Measurements from ENCODE around the gene KIFC1.
"Not testable (repeated sequence)": the region's sequence is repeated elsewhere in the genome, so short reads cannot be mapped to it uniquely, and the experiment has no call there.

The KIFC1 gene

GRCh38 chr6:33391278-33391921 is at the start of gene KIFC1:
TSS of gene KIFC1 (plus strand) at chr6:33391823. CDS start at chr6:33391986, 163 bp downstream.
- Histone ChIP-seq H3K9me2 (replicated peaks; ENCODE audit: insufficient read depth, low read length) (no peaks in the 10 kb centered on the region), H3K27ac (ENCODE audit: low read length) (peak within 1 kb of the TSS; percentile 76), H3K36me3 (replicated peaks; ENCODE audit: insufficient read depth, low read length) (peaks cover 3% of the 10 kb centered on the region; the same call in 1 of the 2 replicates), H3K79me2 (ENCODE audit: low read length) (peaks cover 47% of the 10 kb centered on the region), H3K9me3 (replicated peaks; ENCODE audit: insufficient read depth, low read length) (no peaks in the 10 kb centered on the region), H3K4me1 (ENCODE audit: low read length) (peaks cover 21% of the 10 kb centered on the region), H3K27me3 (replicated peaks; ENCODE audit: insufficient read depth, low read length) (no peaks in the 10 kb centered on the region), H3K4me3 (ENCODE audit: low read length) (peak within 1 kb of the TSS; percentile 85), H3K4me2 (ENCODE audit: low read depth, low read length) (peak within 1 kb of the TSS; percentile 84), H3K9ac (ENCODE audit: low read length) (peak within 1 kb of the TSS; percentile 85), H3F3A (ENCODE audit: insufficient read depth, low read length) (peaks cover 19% of the 10 kb centered on the region), H2AFZ (ENCODE audit: low read length) (peak within 1 kb of the TSS; percentile 57), H4K20me1 (ENCODE audit: insufficient read depth, low read length) (no peaks in the 10 kb centered on the region)
- peak; percentile 99 for DNase-seq
- TF ChIP-seq EZH2phosphoT487 (IDR thresholded peaks at IDR 0.05; ENCODE audit: low read length) (no peak), EZH2 (optimal IDR thresholded peaks at IDR 0.05; ENCODE audit: low read depth, low read length) (no peak), CTCF (IDR thresholded peaks at IDR 0.05; ENCODE audit: low read length) (peak; percentile 94)

GRCh38 chr6:33343606-33343952 is 48.0 kb upstream of the KIFC1 start:
- not testable (repeated sequence) for DNase-seq; H4K20me1 ChIP-seq (ENCODE audit: insufficient read depth, low read length); H3K9me3 ChIP-seq (replicated peaks; ENCODE audit: insufficient read depth, low read length); H3K9me2 ChIP-seq (replicated peaks; ENCODE audit: insufficient read depth, low read length); H3K36me3 ChIP-seq (replicated peaks; ENCODE audit: insufficient read depth, low read length); H3K4me3 ChIP-seq (ENCODE audit: low read length); H3K79me2 ChIP-seq (ENCODE audit: low read length); H3K27me3 ChIP-seq (replicated peaks; ENCODE audit: insufficient read depth, low read length)
- H3F3A ChIP-seq (ENCODE audit: insufficient read depth, low read length): peaks cover 22% of the 10 kb centered on the region
- peak overlapping the region; percentile 52 for H2AFZ ChIP-seq (ENCODE audit: low read length)
- H3K9ac ChIP-seq (ENCODE audit: low read length): peak overlapping the region; percentile 38; the same call in 1 of the 2 replicates
- H3K27ac ChIP-seq (ENCODE audit: low read length): peak overlapping the region; percentile 93
- peak overlapping the region; percentile 96; the same call in 1 of the 2 replicates for H3K4me2 ChIP-seq (ENCODE audit: low read depth, low read length)
- H3K4me1 ChIP-seq (ENCODE audit: low read length): peaks cover 22% of the 10 kb centered on the region

- H3K4me3 ChIP-seq (ENCODE audit: low read length): peak overlapping the region; percentile 3; the same call in 1 of the 2 replicates
- peak overlapping the region; percentile 35; the same call in 1 of the 2 replicates for H2AFZ ChIP-seq (ENCODE audit: low read length)
- TF ChIP-seq EZH2phosphoT487 (IDR thresholded peaks at IDR 0.05; ENCODE audit: low read length): no peak
- no peak for TF ChIP-seq EZH2 (optimal IDR thresholded peaks at IDR 0.05; ENCODE audit: low read depth, low read length)
- TF ChIP-seq CTCF (IDR thresholded peaks at IDR 0.05; ENCODE audit: low read length): no peak
These were observed 47.5 kb upstream of the KIFC1 start for GRCh38 chr6:33343953-33344611.

More at GRCh38 chr6:33343953-33344611, 47.5 kb upstream of the KIFC1 start:
- H3K9me3 ChIP-seq (replicated peaks; ENCODE audit: insufficient read depth, low read length): no peaks in the 10 kb centered on the region
- peak overlapping the region; percentile 93 for H3K27ac ChIP-seq (ENCODE audit: low read length)
- DNase-seq: peak; percentile 85
- no peaks in the 10 kb centered on the region for H3K79me2 ChIP-seq (ENCODE audit: low read length)
- H4K20me1 ChIP-seq (ENCODE audit: insufficient read depth, low read length): no peaks in the 10 kb centered on the region
- peaks cover 22% of the 10 kb centered on the region for H3K4me1 ChIP-seq (ENCODE audit: low read length)
- H3F3A ChIP-seq (ENCODE audit: insufficient read depth, low read length): peaks cover 22% of the 10 kb centered on the region
- no peaks in the 10 kb centered on the region for H3K9me2 ChIP-seq (replicated peaks; ENCODE audit: insufficient read depth, low read length)
- peak overlapping the region; percentile 96 for H3K4me2 ChIP-seq (ENCODE audit: low read depth, low read length)
- peak overlapping the region; percentile 45 for H3K9ac ChIP-seq (ENCODE audit: low read length)
- H3K27me3 ChIP-seq (replicated peaks; ENCODE audit: insufficient read depth, low read length): no peaks in the 10 kb centered on the region
- no peaks in the 10 kb centered on the region for H3K36me3 ChIP-seq (replicated peaks; ENCODE audit: insufficient read depth, low read length)

Measured in MM.1S (cell line).